ENCODE measurements around the gene SLC44A1. TPM values are rescaled to one million over a fixed set of nuclear protein-coding genes. Genes with fewer than 3 reads are reported as not detected.

SLC44A1 gene
- total and polyA plus RNA-seq, 2 of the 13 experiments (the other 11 are each of a cell fraction or from before 2014, with no cell fraction given): 21.4 to 40.8 TPM

- H3K27ac ChIP-seq (ENCODE audit: extremely low read length, insufficient read depth, low read length): no peak overlapping the region
- TF ChIP-seq SAFB2 (CRISPR knock-in tag; IDR thresholded peaks at IDR 0.05; ENCODE audit: borderline replicate concordance, low read depth): no peak
- TF ChIP-seq ZNF30 (CRISPR knock-in tag; IDR thresholded peaks at IDR 0.05): no peak
- TF ChIP-seq ZNF430 (CRISPR knock-in tag; IDR thresholded peaks at IDR 0.05): no peak
- TF ChIP-seq ZNF34 (CRISPR knock-in tag; IDR thresholded peaks at IDR 0.05; ENCODE audit: borderline replicate concordance): no peak
- no peak for TF ChIP-seq ARNTL (CRISPR knock-in tag; IDR thresholded peaks at IDR 0.05)
- no peak for TF ChIP-seq FOSL2 (CRISPR knock-in tag; IDR thresholded peaks at IDR 0.05)
- no peak for TF ChIP-seq HNRNPLL (IDR thresholded peaks at IDR 0.05; ENCODE audit: low read depth, low read length, poor library complexity, severe bottlenecking)
- TF ChIP-seq, protein P1, sequence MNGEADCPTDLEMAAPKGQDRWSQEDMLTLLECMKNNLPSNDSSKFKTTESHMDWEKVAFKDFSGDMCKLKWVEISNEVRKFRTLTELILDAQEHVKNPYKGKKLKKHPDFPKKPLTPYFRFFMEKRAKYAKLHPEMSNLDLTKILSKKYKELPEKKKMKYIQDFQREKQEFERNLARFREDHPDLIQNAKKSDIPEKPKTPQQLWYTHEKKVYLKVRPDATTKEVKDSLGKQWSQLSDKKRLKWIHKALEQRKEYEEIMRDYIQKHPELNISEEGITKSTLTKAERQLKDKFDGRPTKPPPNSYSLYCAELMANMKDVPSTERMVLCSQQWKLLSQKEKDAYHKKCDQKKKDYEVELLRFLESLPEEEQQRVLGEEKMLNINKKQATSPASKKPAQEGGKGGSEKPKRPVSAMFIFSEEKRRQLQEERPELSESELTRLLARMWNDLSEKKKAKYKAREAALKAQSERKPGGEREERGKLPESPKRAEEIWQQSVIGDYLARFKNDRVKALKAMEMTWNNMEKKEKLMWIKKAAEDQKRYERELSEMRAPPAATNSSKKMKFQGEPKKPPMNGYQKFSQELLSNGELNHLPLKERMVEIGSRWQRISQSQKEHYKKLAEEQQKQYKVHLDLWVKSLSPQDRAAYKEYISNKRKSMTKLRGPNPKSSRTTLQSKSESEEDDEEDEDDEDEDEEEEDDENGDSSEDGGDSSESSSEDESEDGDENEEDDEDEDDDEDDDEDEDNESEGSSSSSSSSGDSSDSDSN (CRISPR knock-in tag; IDR thresholded peaks at IDR 0.05): no peak
- TF ChIP-seq KDM4B (CRISPR knock-in tag; IDR thresholded peaks at IDR 0.05): no peak
- no peak for TF ChIP-seq ZNF570 (CRISPR knock-in tag; IDR thresholded peaks at IDR 0.05; ENCODE audit: borderline replicate concordance)
- TF ChIP-seq ZSCAN31 (CRISPR knock-in tag; IDR thresholded peaks at IDR 0.05; ENCODE audit: low read depth): no peak
- no peak for TF ChIP-seq ZMYM2 (CRISPR knock-in tag; IDR thresholded peaks at IDR 0.05)
- TF ChIP-seq GATAD2A (CRISPR knock-in tag; IDR thresholded peaks at IDR 0.05): no peak
- no peak for TF ChIP-seq MIXL1 (CRISPR knock-in tag; IDR thresholded peaks at IDR 0.05)
- TF ChIP-seq FOXK2 (IDR thresholded peaks at IDR 0.05): no peak
- no TSS peak for BruUV-seq (replicated peaks)
- no peak overlapping the region for H3K9ac ChIP-seq (ENCODE audit: insufficient read depth, low read depth, low read length)
- H3K4me3 ChIP-seq (replicated peaks in 1 of 3; ENCODE audit: insufficient read depth in 1 of 3, low read depth in 2 of 3, low read length in 3 of 3): no peak overlapping the region
- in situ Hi-C loops (cut with HindIII; ENCODE audit: extremely low pct_ligation_motif_present, low pct_unique_long_range_greater_than_20kb): no loop called here
- POLR2A ChIA-PET: no interaction called here
- WGBS (ENCODE audit: low lambda C conversion rate): 17% methylated on average over 3 of the region's 3 CpGs
- no peak for DNase-seq (ENCODE audit: low spot score)
- H3K4me1 ChIP-seq (ENCODE audit: insufficient read depth, low read length): peaks cover 39% of the 10 kb centered on the region
- no peaks in the 10 kb centered on the region for H3K27me3 ChIP-seq (ENCODE audit: control insufficient read depth in 1 of 2, insufficient read depth in 2 of 2, low read length in 2 of 2)
- no peaks in the 10 kb centered on the region for H3K79me2 ChIP-seq (ENCODE audit: insufficient read depth, low read length)
- intact Hi-C loops (cut with micrococcal nuclease; ENCODE audit: unreplicated experiment): loop anchor here (5.0 kb wide), 1 partner anchor 46 kb away; no protein-coding TSS in a partner anchor
- no peaks in the 10 kb centered on the region for H3K36me3 ChIP-seq (replicated peaks in 1 of 2; ENCODE audit: control insufficient read depth in 1 of 2, insufficient read depth in 2 of 2, low read length in 2 of 2)
- no peak for FAIRE-seq
- no peak overlapping the region for H3K4me2 ChIP-seq (ENCODE audit: low read depth, low read length)
- CTCF ChIA-PET (ENCODE audit: low intra/inter-chr PET ratio, low total read pairs): no interaction called here
- H3K9me3 ChIP-seq (ENCODE audit: low read length): no peaks in the 10 kb centered on the region
- ATAC-seq: no peak
- no peaks in the 10 kb centered on the region for H4K20me1 ChIP-seq (ENCODE audit: insufficient read depth, low read length)
- H2AFZ ChIP-seq (ENCODE audit: low read length): no peak overlapping the region
These were observed 6.1 kb upstream of the SLC44A1 start for GRCh38 chr9:105238302-105238701.
